Measurements from ENCODE around the gene VEGFB. TPM values are rescaled to one million over a fixed set of nuclear protein-coding genes. Genes with fewer than 3 reads are reported as not detected.

Gene VEGFB
- total and polyA plus RNA-seq, 2 of the 4 experiments (the other 2 are of a cell fraction), result 3.0 to 25.1 TPM

DNA sequence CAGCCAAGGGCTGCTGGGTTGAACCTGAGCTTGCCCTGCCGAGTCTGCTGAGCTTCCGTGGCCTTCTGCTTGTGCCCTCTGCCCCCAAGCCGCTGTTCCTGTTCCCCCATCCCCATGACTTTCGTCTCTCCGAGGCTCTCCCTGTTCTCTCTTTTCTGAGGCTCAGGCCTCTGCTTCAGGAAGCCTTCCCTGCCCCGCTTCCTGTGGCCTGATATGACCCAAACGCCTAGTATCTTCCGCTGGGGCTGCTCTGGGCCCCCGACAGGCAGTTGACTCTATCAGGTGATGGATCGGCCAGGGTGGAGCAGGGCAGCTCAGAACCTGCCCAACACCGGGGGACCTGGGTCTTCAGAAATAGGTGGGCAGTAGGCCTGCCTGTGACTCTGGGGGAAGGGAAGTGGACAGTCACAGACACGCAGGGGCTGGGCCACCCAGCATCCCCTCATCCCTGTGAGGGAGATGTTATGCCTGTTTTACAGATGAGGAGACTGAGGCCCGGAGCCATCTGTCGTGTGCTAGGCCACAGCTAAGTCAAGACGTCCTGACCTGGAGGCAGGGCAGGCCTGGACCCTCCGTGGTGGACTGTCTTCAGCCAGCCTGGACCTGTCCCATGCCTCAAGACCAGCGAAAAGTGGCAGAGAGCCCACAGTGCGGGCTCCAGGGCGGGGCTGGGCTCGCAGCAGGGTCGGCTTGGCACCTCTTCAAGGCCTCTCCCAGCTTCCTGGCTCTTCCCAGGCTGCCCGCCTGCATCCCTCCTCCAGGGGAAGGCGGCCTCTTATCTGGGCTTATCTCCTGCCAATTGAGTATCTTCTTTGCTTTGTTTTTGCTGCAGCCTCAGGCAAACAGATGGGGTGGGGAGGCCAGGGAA is 33.9 kb downstream of the VEGFB start:
- H4K91ac ChIP-seq (ENCODE audit: insufficient read depth, low read depth, low read length), result peak overlapping the region; percentile 94; the same call in 1 of the 2 replicates
- peak overlapping the region; percentile 67; the same call in 1 of the 2 replicates for H2BK120ac ChIP-seq (ENCODE audit: low read depth, low read length)
- peak overlapping the region; percentile 56; the same call in 1 of the 2 replicates for H3K4me3 ChIP-seq (ENCODE audit: insufficient read depth, low read depth, low read length)
- H3K27me3 ChIP-seq (ENCODE audit: control insufficient read depth, insufficient read depth, low read length), result no peaks in the 10 kb centered on the region
- WGBS, 2 experiments (ENCODE audit: extremely low coverage in 2 of 2, insufficient read length in 1 of 2), result 67% methylated on average over 13 of the region's 23 CpGs; no CpG with 5 or more reads in 1 of the 2 experiments
- H3K4me2 ChIP-seq (ENCODE audit: low read depth, low read length), result peak overlapping the region; percentile 73
- peak overlapping the region; percentile 76 for H3K27ac ChIP-seq (ENCODE audit: insufficient read depth, low read length)
- peak overlapping the region; percentile 94 for H2AK5ac ChIP-seq (ENCODE audit: low read depth, low read length)
- dilution Hi-C loops (cut with HindIII; ENCODE audit: low sequenced_read_pairs, unreplicated experiment), result no loop called here
- H2BK5ac ChIP-seq (ENCODE audit: low read depth, low read length, poor library complexity, severe bottlenecking), result peak overlapping the region; percentile 61
- ChIA-PET POLR2A (ENCODE audit: unreplicated experiment) (interaction anchor here (1.2 kb wide), 1 partner anchor 19 kb away, joined by 3 read pairs; no protein-coding TSS in a partner anchor), CTCF (interaction anchor here (1.5 kb wide), 1 partner anchor 9 kb away, joined by 3 read pairs; no protein-coding TSS in a partner anchor)
- peak overlapping the region; percentile 75 for H3K9ac ChIP-seq (ENCODE audit: low read depth, low read length)
- H3K56ac ChIP-seq (ENCODE audit: extremely low read depth, insufficient read depth, low read length), result peak overlapping the region; percentile 82; the same call in 1 of the 2 replicates
- H3K14ac ChIP-seq (replicated peaks; ENCODE audit: low read depth, low read length), result peak overlapping the region; percentile 87
- DNase-seq (peak; percentile 48), ATAC-seq (ENCODE audit: low read depth) (peak; percentile 0)
- peak overlapping the region; percentile 73 for H3K23ac ChIP-seq (ENCODE audit: low read depth, low read length)
- peaks cover 14% of the 10 kb centered on the region for H3K4me1 ChIP-seq (ENCODE audit: control insufficient read depth, insufficient read depth, low read length)
- H4K20me1 ChIP-seq (ENCODE audit: insufficient read depth, low read length), result no peaks in the 10 kb centered on the region; the same call in 1 of the 2 replicates
- peak overlapping the region; percentile 96 for H2AFZ ChIP-seq (replicated peaks; ENCODE audit: low read length, poor library complexity)
- in situ Hi-C loops (cut with MboI; ENCODE audit: low sequenced_read_pairs), result no loop called here
- H2AK9ac ChIP-seq (replicated peaks; ENCODE audit: low read depth, low read length, poor library complexity), result peak overlapping the region; percentile 90
- intact Hi-C loops (cut with micrococcal nuclease), result no loop called here
- no peaks in the 10 kb centered on the region for H3K9me3 ChIP-seq (ENCODE audit: control insufficient read depth, insufficient read depth, low read length)
- TF ChIP-seq NFE2L2 (IDR thresholded peaks at IDR 0.05; ENCODE audit: low read depth, low read length), result no peak
- TF ChIP-seq RFX5 (IDR thresholded peaks at IDR 0.05; ENCODE audit: low read depth, low read length), result no peak
- TF ChIP-seq BHLHE40 (IDR thresholded peaks at IDR 0.05; ENCODE audit: low read depth, low read length), result no peak
- TF ChIP-seq RCOR1 (IDR thresholded peaks at IDR 0.05; ENCODE audit: insufficient replicate concordance, low read length), result no peak
- TF ChIP-seq FOS (IDR thresholded peaks at IDR 0.05; ENCODE audit: low read depth, low read length), result no peak
- TF ChIP-seq, protein P1, sequence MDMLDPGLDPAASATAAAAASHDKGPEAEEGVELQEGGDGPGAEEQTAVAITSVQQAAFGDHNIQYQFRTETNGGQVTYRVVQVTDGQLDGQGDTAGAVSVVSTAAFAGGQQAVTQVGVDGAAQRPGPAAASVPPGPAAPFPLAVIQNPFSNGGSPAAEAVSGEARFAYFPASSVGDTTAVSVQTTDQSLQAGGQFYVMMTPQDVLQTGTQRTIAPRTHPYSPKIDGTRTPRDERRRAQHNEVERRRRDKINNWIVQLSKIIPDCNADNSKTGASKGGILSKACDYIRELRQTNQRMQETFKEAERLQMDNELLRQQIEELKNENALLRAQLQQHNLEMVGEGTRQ (IDR thresholded peaks at IDR 0.05; ENCODE audit: low read depth, low read length), result no peak
- no peak for TF ChIP-seq RAD21 (IDR thresholded peaks at IDR 0.05; ENCODE audit: low read length)
- H3K4ac ChIP-seq (ENCODE audit: low read depth, low read length), result peak overlapping the region; percentile 88
- 0 out of 3 replicates have a peak overlapping the region, but pooled peaks have one; percentile 39 for H2BK15ac ChIP-seq (ENCODE audit: low read depth, low read length)
- H4K5ac ChIP-seq (ENCODE audit: low read depth, low read length), result peak overlapping the region; percentile 51
- peak overlapping the region; percentile 77 to 96 for H4K8ac ChIP-seq (ENCODE audit: low read depth in 2 of 2, low read length in 2 of 2)
- no peak overlapping the region; the same call in 1 of the 2 replicates for H3K18ac ChIP-seq (ENCODE audit: low read depth, low read length)
- BruUV-seq (replicated peaks), result no TSS peak
- H3K9me1 ChIP-seq (ENCODE audit: insufficient read depth, low read length), result peaks cover 5% of the 10 kb centered on the region; the same call in 1 of the 2 replicates
- peaks cover 12% of the 10 kb centered on the region; the same call in 1 of the 2 replicates for H3K36me3 ChIP-seq (ENCODE audit: control insufficient read depth, insufficient read depth, low read length)
- H3K79me1 ChIP-seq (ENCODE audit: low read depth in 1 of 2, low read length in 2 of 2), result peaks cover 9 to 34% of the 10 kb centered on the region in 2 experiments
- no peak overlapping the region; the same call in 1 of the 2 replicates for H2BK20ac ChIP-seq (ENCODE audit: low read depth, low read length)
